H1 (cell line): ENCODE results near the gene ZNF747. TPM values are rescaled to one million over a fixed set of nuclear protein-coding genes. Genes with fewer than 3 reads are reported as not detected.

Experiments
- BACH1 ChIP-seq: IDR thresholded peaks from 2 replicates; pipeline ENCODE4 v1.6.1; 2012; ENCODE audit warnings: low read length, improper control_type of control experiment
- CHD7 ChIP-seq: fragments of 300-600 bp; sonication (generic); IDR thresholded peaks from 2 replicates; pipeline ENCODE4 v1.7.1; 2012; ENCODE audit warnings: low read length, moderate library complexity, mild to moderate bottlenecking, inconsistent platforms; ENCODE audit not compliant: insufficient replicate concordance
- HDAC6 ChIP-seq: IDR thresholded peaks from one replicate; pipeline ENCODE4 v1.7.1; 2012; ENCODE audit warnings: low read depth, mild to moderate bottlenecking, inconsistent platforms, low read length, moderate library complexity
- KDM1A ChIP-seq: fragments of 200-600, 300-600 bp; sonication (generic); IDR thresholded peaks from 2 replicates; pipeline ENCODE4 v1.7.1; 2016; ENCODE audit warnings: mild to moderate bottlenecking, low read length, borderline replicate concordance
- MAFK ChIP-seq: IDR thresholded peaks from 2 replicates; pipeline ENCODE4 v1.6.1; 2012; ENCODE audit warnings: low read depth, mild to moderate bottlenecking, improper control_type of control experiment, low read length
- NANOG ChIP-seq: IDR thresholded peaks from 2 replicates; pipeline ENCODE4 v1.6.1; 2011; ENCODE audit warnings: low read length, low read depth, mild to moderate bottlenecking, inconsistent platforms; ENCODE audit not compliant: insufficient read depth, poor library complexity, severe bottlenecking
- PHF8 ChIP-seq: fragments of 200-600 bp; sonication (generic); conservative IDR thresholded peaks from 2 replicates; pipeline ENCODE4 v1.7.1; 2012; ENCODE audit warnings: low read depth, mild to moderate bottlenecking, inconsistent platforms, low read length, moderate library complexity
- RAD21 ChIP-seq, 2 experiments: IDR thresholded peaks in 1 of 2; conservative IDR thresholded peaks in 1 of 2; 2 replicates each; pipeline ENCODE4 v1.6.1; 2011; ENCODE audit warnings: low read depth in 2 of 2, low read length in 2 of 2, improper control_type of control experiment in 1 of 2, inconsistent platforms in 1 of 2, mild to moderate bottlenecking in 1 of 2, moderate library complexity in 1 of 2
- SIN3A ChIP-seq, 2 experiments: IDR thresholded peaks in 1 of 2; conservative IDR thresholded peaks in 1 of 2; 2 replicates each; pipeline ENCODE4 v1.6.1; 2011 to 2012; ENCODE audit warnings: low read length in 2 of 2, improper control_type of control experiment in 1 of 2, low read depth in 1 of 2, mild to moderate bottlenecking in 1 of 2
- TBP ChIP-seq: IDR thresholded peaks from 2 replicates; pipeline ENCODE4 v1.6.1; 2011; ENCODE audit warnings: low read depth, low read length, improper control_type of control experiment
- TCF12 ChIP-seq: IDR thresholded peaks from 2 replicates; pipeline ENCODE4 v1.6.1; 2011; ENCODE audit warnings: low read depth, mild to moderate bottlenecking, low read length
- ZNF274 ChIP-seq: IDR thresholded peaks from 2 replicates; pipeline ENCODE4 v1.7.0; 2012; ENCODE audit warnings: low read length, borderline replicate concordance; ENCODE audit errors: extremely low read depth
- polyA plus RNA-seq, 7 experiments: library from polyadenylated mRNA; depleted of rRNA in 3 of 7; stranded (reverse) in 5 of 7; unstranded in 2 of 7; fragments of >200 nt in 5 of 7; fragments of 200-250 nt in 2 of 7; gene quantifications; 1 replicate in 5 of 7; 2 replicates in 1 of 7; 4 replicates in 1 of 7; pipeline versions ENCODE4 v1.2.1 to v1.2.3, GENCODE V29; 2011 to 2013; ENCODE audit warnings: missing spikeins in 2 of 7, mixed read lengths in 2 of 7
- total RNA-seq: library from RNA; stranded (reverse); fragmentation: NEBNext Ultra II Directional; extraction: Animal tissue kit (Norgen Biotek cat#: 25700); gene quantifications from 2 replicates; pipeline ENCODE4 v1.2.1, GENCODE V29; 2021

ZNF747 gene
- total and polyA plus RNA-seq, 2 of the 8 experiments (the other 6 are each of a cell fraction or from before 2014, with no cell fraction given): 9.9 to 10.3 TPM

DNA sequence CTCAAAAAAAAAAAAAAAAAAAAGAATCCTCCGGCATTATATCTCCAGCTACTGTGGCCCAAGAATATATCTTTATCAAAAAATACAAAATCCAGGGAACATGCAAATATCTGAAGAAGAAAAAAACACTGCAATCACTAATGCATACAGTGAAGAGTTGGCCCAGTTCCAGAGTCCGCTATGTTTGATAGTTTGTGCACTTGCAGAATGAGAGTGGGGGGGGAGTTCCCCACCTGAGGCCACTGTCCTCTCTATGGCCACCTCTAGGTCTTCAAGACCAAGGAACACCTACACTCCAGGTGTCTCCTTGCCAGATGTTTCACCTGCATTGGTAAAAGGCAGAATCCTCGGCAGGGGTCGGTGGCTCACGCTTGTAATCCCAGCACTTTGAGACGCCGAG, 46.8 kb upstream of the ZNF747 start (continued):
- TF ChIP-seq CHD7 (no peak), SIN3A (conservative IDR thresholded peaks at IDR 0.05 in 1 of 2, IDR thresholded peaks at IDR 0.05 in 1 of 2; ENCODE audit: low read depth in 1 of 2, low read length in 2 of 2) (no peak), PHF8 (no peak), HDAC6 (no peak), NANOG (no peak), ZNF274 (no peak), TBP (no peak), BACH1 (no peak), TCF12 (no peak), KDM1A (no peak), RAD21 (IDR thresholded peaks at IDR 0.05 in 1 of 2, conservative IDR thresholded peaks at IDR 0.05 in 1 of 2; ENCODE audit: low read depth in 2 of 2, low read length in 2 of 2) (no peak), MAFK (no peak)
